HEK293 (cell line): ENCODE data around the gene ZNF521.

Experiments used
- CTCF ChIA-PET: fragments of 350-600 bp; formaldehyde crosslinking; extraction: SDS; loops from one replicate; lab custom pipeline; 2021; ENCODE audit warnings: antibody characterized with exemption; lab: Yijun Ruan, JAX
- POLR2A ChIA-PET: fragments of 300-600 bp; formaldehyde crosslinking; extraction: SDS; loops from one replicate; lab custom pipeline; 2020; ENCODE audit warnings: antibody characterized with exemption, inconsistent platforms; lab: Yijun Ruan, JAX
- H3K27ac ChIP-seq: fragments of 200-500 bp; sonication (Bioruptor generic); 2 replicates; pipeline ENCODE4 v1.5.1; 2014; ENCODE audit warnings: low read depth, low read length, control low read depth, inconsistent platforms; ENCODE audit errors: extremely low read depth
- H3K36me3 ChIP-seq, 2 experiments: fragments of 200-500 bp in 1 of 2; sonication (Bioruptor generic) in 1 of 2; 1 replicate in 1 of 2; 2 replicates in 1 of 2; pipeline ENCODE4 v1.5.1; 2014 to 2017; ENCODE audit warnings: inconsistent platforms in 2 of 2, low read length in 2 of 2; ENCODE audit not compliant: control insufficient read depth in 2 of 2, insufficient read depth in 1 of 2
- H3K4me1 ChIP-seq: fragments of 200-500 bp; sonication (Bioruptor generic); 2 replicates; pipeline ENCODE4 v1.5.1; 2014; ENCODE audit warnings: mild to moderate bottlenecking, low read length, inconsistent platforms; ENCODE audit not compliant: control insufficient read depth, insufficient read depth
- H3K4me3 ChIP-seq: 2 replicates; pipeline ENCODE4 v1.5.1; 2011; ENCODE audit warnings: low read depth, mild to moderate bottlenecking, control low read depth, low read length, moderate library complexity
- H3K9me3 ChIP-seq: fragments of 200-500 bp; sonication (Bioruptor generic); 2 replicates; pipeline ENCODE4 v1.5.1; 2014; ENCODE audit warnings: low read depth, low read length, inconsistent platforms; ENCODE audit not compliant: control insufficient read depth, insufficient read depth
- HIC1 ChIP-seq: fragments of 450-650 bp; formaldehyde crosslinking; IDR thresholded peaks from 2 replicates; pipeline ENCODE4 v1.5.1; 2016; ENCODE audit warnings: missing biosample characterization, missing genetic modification characterization
- PBX3 ChIP-seq: sonication (generic); formaldehyde crosslinking; IDR thresholded peaks from 2 replicates; pipeline ENCODE4 v1.8.1; 2022; ENCODE audit warnings: mild to moderate bottlenecking, moderate library complexity, missing genetic modification reagents
- TCF7L2 ChIP-seq: IDR thresholded peaks from 2 replicates; pipeline ENCODE4 v1.6.1; 2011; ENCODE audit warnings: low read depth, mild to moderate bottlenecking, inconsistent platforms, low read length, moderate library complexity, borderline replicate concordance
- ZNF169 ChIP-seq: fragments of 450-650 bp; formaldehyde crosslinking; IDR thresholded peaks from 2 replicates; pipeline ENCODE4 v1.5.1; 2016; ENCODE audit warnings: missing biosample characterization, missing genetic modification characterization
- ZNF2 ChIP-seq: fragments of 450-650 bp; formaldehyde crosslinking; IDR thresholded peaks from 2 replicates; pipeline ENCODE4 v1.5.1; 2016; ENCODE audit warnings: missing biosample characterization, missing genetic modification characterization
- ZNF274 ChIP-seq, 2 experiments: fragments of 200-500 bp in 1 of 2; fragments of 450-650 bp in 1 of 2; sonication (Bioruptor generic) in 1 of 2; formaldehyde crosslinking in 1 of 2; IDR thresholded peaks; 2 replicates each; pipeline versions ENCODE4 v1.5.1 to v1.6.1; 2014 to 2016; ENCODE audit warnings: borderline replicate concordance in 1 of 2, inconsistent platforms in 1 of 2, low read length in 1 of 2, missing biosample characterization in 1 of 2, missing genetic modification characterization in 1 of 2
- ZNF48 ChIP-seq: fragments of 450-650 bp; formaldehyde crosslinking; IDR thresholded peaks from 2 replicates; pipeline ENCODE4 v1.5.1; 2016; ENCODE audit warnings: missing biosample characterization, missing genetic modification characterization
- ZNF677 ChIP-seq: fragments of 450-650 bp; IDR thresholded peaks from 2 replicates; pipeline ENCODE4 v1.5.0; 2018; ENCODE audit warnings: missing biosample characterization, mild to moderate bottlenecking, missing genetic modification characterization, moderate library complexity
- ZNF777 ChIP-seq: fragments of 450-650 bp; formaldehyde crosslinking; IDR thresholded peaks from 2 replicates; pipeline ENCODE4 v1.5.1; 2017; ENCODE audit warnings: missing biosample characterization, missing genetic modification characterization, borderline replicate concordance
- ZSCAN18 ChIP-seq: fragments of 450-650 bp; formaldehyde crosslinking; IDR thresholded peaks from 2 replicates; pipeline ENCODE4 v1.5.1; 2016; ENCODE audit warnings: missing biosample characterization, missing genetic modification characterization

Gene ZNF521

GRCh38 chr18:25141886-25142285, 210.1 kb downstream of the ZNF521 start (continued):
- no peak for TF ChIP-seq ZNF169 (tag by site-specific recombination)

GRCh38 chr18:25141399-25141798, 210.6 kb downstream of the ZNF521 start:
- Histone ChIP-seq H3K27ac (no peak overlapping the region), H3K4me3 (no peak overlapping the region), H3K4me1 (peaks cover 1% of the 10 kb centered on the region; the same call in 1 of the 2 replicates), H3K36me3 (no peaks in the 10 kb centered on the region), H3K9me3 (no peaks in the 10 kb centered on the region)
- TF ChIP-seq ZNF777 (tag by site-specific recombination) (no peak), HIC1 (tag by site-specific recombination) (no peak)
- POLR2A ChIA-PET, result no interaction called here
- CTCF ChIA-PET, result no interaction called here

GRCh38 chr18:25140962-25141308, 211.0 kb downstream of the ZNF521 start:
- TF ChIP-seq ZNF274 (IDR thresholded peaks at IDR 0.05; ENCODE audit: low read length) (no peak), ZNF274 (tag by site-specific recombination; IDR thresholded peaks at IDR 0.05; ENCODE audit: borderline replicate concordance) (no peak), ZSCAN18 (tag by site-specific recombination) (no peak), ZNF2 (tag by site-specific recombination) (no peak), PBX3 (no peak), ZNF48 (tag by site-specific recombination) (no peak), HIC1 (tag by site-specific recombination) (no peak), TCF7L2 (no peak), ZNF677 (tag by site-specific recombination) (no peak)
- POLR2A ChIA-PET, result no interaction called here
- CTCF ChIA-PET, result interaction anchor here (0.6 kb wide), 2 partner anchors 102 to 317 kb away, joined by 3 read pairs; no protein-coding TSS in a partner anchor

More at GRCh38 chr18:25140962-25141308, 211.0 kb downstream of the ZNF521 start:
- Histone ChIP-seq H3K4me1 (peaks cover 4% of the 10 kb centered on the region; the same call in 1 of the 2 replicates), H3K27ac (no peak overlapping the region), H3K36me3 (no peaks in the 10 kb centered on the region), H3K4me3 (no peak overlapping the region), H3K9me3 (no peaks in the 10 kb centered on the region)
